HG02610 (cell line): ENCODE data around the gene TRIM2.
"Not testable (repeated sequence)": the region's sequence is repeated elsewhere in the genome, so short reads cannot be mapped to it uniquely, and the experiment has no call there.

Source experiments
- ATAC-seq: cut with Tn5 transposase; IDR thresholded peaks from one replicate; pipeline ENCODE4 v1.9.1; 2021; ENCODE audit warnings: mild to moderate bottlenecking, moderate library complexity; ENCODE audit not compliant: unreplicated experiment

The TRIM2 gene

DNA sequence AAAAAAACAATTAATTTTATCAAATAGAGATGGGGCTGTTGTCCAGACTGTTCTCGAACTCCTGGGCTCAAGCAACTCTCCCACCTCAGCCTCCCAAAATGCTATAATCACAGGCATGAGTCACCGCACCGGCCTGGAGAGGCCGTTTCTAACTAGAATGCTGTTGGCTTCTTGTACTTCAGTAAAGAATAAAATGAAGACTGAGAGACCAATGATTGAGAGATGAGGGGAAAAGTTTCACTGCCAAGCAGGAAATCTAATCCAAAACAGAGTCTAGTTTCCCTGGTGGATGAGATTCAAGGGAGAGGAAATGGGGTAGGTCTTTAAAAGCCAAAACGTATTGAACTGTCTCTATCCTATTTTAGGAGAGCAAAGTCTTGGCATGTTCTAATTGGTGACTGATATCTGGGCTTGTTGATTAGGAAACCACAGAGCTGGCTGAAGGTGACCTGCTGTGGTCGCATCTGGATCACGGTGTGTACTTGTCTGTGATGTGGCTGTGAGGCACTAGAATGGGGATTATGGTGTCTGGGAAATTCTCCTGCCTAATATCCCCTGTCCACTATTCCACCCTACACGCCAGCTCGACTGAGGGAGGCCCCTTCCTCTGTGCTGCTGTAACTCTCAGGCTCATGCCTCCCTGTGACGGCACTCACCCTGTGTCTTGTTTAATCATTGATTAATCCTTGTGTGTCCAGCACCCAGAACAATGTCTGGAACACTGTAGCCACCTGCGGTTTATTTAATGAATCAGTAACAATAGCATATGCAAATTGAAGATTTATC lies 15.0 kb upstream of the TRIM2 start:
- no peak for ATAC-seq

GRCh38 chr4:153191795-153192363 lies 12.4 kb upstream of the TRIM2 start:
- ATAC-seq: no peak

DNA sequence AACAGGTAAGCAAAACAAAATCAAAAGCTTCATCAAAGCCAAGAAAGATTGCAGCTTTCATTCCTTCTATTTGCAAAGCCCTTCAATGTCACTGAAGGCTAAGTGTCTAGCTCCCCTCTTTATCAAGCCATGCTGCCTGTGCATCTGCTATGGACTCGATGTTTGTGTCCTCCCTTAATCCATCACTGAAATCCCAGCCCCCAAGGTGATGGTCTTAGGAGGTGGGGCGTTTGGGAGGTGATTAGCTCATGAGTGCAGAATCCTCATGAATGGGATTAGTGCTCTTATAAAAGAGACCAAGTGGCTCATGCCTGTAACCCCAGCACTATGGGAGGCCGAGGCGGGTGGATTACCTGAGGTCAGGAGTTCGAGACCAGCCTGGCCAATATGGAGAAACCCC lies 6.9 kb upstream of the TRIM2 start:
- ATAC-seq: no peak

- no peak for ATAC-seq
Observed at GRCh38 chr4:153198719-153199118, 5.5 kb upstream of the TRIM2 start.

GRCh38 chr4:153203746-153204145 lies 497 bp upstream of the TRIM2 start:
- ATAC-seq: not testable (repeated sequence)

DNA sequence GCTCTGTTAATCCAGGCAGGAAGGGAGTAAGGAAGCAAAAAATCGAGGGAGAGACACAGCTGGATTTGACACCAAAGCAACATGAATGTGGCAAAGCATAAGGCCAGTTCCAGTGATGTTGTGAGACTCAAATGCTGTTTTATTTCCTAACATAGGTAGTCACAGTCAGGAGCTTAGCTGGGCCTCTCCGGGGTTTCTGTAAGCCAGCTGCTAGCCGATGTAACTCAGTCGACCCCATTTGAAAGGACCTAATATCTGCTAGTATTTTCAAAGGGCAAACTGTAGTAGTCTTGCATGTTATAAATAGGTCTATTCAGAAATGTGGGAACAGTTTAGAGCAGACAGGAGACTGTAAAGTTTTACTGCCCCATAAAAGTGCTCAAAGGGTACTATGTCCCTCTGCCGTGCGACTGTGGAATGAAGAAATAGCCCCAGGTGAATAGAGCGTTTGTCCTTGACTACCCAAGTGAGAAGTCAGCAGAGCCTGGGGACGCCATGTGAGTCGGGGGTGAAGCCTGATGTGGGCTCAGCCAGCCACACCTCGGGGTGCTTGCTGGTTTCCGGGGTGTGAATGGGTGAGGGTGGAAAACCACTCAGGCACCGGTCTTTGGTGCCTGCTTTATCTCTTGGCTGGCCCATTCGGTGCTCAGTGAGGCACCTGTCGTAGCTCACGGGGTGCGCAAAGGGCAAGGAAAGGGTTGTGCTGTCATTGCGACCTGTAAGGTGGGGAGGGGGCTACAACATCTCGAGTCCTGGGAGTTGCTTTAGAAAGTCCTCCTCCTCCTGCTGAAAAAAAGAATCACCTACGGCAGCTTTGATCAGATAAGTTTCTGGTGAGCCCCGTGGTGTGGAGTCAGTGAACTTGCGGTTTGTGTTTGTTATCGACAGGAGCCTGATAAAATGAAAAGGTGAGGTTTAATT lies 745 bp downstream of the TRIM2 start:
- peak; percentile 55 for ATAC-seq

DNA sequence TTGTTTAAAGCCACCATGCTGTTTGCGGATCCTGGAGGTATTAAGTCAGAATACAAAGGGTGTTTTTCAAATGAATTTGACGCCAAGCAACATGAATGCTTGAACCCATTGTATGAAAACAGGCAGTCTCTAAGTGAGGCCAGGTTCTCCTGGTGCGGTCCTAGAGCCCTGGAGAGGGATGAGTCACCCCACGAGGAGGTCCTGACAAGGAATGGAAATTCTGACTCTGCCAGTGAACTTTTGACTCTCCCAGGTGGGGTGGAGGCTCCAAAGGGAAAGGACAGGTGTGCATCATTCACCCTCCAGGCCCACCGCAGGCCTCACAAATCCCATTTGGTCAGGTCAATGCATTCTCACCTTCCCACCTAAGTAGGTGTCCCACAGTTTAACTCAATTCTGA lies 1.5 kb downstream of the TRIM2 start:
- no peak for ATAC-seq

DNA sequence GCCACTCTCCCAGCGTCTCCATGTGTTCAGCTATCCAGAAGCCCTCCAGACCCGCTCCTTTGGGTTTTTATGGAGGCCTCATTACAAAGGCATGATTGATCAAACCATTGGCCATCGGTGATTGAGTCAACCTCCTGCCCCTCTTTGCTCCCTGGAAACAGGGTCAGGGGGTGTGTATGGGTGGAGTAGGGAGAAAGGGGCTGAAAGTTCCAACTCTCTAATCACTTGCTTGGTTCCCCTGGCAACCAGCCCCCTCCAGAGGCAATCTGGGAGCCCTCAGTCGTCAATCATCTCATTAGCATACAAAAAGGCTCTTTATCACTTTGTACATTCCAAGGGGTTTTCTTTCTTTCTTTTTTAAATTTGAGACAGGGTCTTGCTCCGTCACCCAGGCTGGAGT lies 2.3 kb downstream of the TRIM2 start:
- ATAC-seq: no peak

DNA sequence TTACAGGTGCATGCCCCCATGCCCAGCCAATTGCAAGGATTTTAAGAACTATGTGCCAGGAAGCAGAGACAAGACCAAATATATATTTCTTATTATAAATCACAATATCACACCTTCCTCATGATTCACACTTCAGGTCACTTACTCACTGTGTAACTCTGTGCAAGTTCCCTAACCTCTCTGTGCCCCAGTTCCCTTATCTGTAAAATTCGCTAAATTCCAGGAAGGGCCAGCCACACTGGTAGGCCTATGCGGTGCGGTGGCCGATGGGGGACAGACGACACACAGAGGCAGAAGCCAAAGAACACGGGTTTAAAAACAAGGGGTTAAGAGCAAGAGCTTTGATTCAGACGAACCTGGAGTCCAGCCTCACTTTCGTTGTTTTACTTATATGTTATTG lies 2.8 kb downstream of the TRIM2 start:
- no peak for ATAC-seq

DNA sequence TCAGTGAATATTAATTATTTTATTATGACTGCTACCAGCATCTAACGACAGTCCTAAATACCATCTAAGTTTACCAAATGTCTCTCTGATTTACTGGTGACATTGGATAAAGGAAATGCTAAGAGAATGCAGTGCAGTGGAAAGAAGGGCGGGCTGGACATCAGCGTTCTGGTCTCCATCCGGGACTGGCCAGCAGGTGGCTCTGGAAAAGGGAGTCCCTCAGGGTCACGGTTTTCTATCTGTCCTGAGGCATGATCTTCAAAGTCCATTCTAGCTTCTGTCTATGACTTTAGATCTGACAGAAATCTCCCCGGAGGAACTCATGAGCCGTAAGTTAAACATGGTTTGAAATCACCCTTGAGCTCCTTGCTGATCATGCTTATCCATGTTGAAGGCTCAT lies 3.3 kb downstream of the TRIM2 start:
- ATAC-seq: no peak

DNA sequence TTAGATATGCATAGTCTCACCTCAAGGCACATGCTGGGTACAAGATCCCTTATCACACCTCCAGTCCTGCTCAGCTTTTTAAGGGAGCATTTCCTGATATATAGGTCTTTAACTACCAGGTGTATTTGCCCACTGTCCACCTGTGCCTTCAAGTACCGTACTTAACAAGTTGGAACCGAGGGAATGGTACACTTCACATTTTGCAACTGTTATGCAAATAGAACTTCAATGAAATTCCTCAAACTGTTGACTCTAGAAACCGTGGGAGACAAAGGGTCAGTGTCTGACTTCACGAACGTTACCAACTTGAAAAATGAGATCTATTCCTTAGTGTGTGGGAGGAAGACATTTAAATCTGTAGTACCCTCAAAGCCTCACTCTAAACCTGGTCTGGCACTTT lies 5.2 kb downstream of the TRIM2 start:
- no peak for ATAC-seq

GRCh38 chr4:153210727-153211126 lies 6.5 kb downstream of the TRIM2 start:
- ATAC-seq: no peak

DNA sequence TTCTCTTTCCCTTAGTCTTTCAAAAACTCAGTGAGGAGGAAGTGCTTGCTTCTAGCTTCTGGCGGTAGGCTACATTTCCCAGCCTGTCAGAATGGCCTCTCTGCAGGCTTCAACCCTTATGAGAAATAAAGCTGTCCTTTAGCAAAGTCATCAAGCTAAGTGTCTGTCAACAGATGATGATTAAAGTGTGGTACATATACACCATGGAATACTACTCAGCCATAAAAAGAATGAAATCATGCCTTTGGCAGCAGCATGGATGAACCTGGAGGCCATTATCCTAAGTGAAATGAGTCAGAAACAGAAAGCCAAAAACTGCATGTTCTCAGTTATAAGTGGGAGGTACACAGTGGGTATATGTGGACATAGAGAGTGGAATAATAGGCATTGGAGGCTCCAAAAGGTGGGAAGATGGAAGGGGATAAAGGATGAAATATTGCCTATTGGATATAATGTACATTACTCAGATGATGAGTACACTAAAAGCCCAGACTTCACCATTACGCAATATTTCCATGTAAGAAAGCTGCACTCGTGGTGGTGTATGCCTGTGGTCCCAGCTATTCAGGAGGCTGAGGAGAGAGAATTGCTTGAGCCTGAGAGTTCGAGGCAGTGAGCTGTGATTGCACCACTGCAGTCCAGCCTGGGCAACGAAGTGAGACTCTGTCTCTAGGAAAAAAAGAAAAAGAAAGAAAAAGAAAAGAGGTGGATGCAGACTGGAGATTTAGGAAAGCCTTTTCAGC lies 7.9 kb downstream of the TRIM2 start:
- ATAC-seq: no peak

- no peak for ATAC-seq
Observed at GRCh38 chr4:153212736-153213135, 8.5 kb downstream of the TRIM2 start.

DNA sequence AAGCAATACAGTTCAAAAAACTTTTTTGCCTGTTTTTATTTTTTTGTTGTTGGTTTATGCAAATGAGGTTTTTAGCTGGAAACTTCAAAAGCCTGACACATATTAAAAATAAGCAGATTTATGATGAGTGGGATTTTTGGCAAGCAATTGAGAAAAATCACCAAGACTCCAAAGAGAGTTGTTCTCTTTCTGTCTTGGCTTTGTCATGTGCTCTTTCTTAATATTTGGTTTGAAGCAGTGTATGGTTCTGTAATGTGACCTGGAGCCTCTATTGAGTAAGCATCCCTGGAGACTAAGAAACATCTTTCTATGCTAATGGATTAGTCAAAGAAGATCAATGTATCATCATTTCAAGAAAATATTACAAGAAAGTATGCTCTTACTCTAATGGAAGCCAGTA lies 11.7 kb downstream of the TRIM2 start:
- ATAC-seq: no peak

GRCh38 chr4:153216546-153216945 lies 12.3 kb downstream of the TRIM2 start:
- no peak for ATAC-seq

DNA sequence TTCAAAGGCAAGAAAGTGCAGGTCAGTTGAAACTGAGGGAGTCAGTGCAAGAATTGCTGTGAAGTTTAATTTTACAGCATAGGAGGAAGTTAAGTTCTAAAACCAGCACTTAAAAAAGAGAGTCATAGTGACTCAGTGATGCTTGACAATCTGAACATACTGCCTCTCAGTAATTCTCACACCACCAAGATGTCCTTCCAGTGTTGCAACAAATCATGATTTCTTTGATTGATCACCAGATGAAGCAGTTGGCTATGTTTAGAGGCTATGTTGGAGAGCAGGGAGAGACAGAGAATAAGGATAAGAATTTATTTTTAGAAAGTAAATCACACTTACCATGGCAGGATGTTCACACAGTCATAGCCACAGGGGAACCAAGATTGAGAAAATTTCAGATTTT lies 13.2 kb downstream of the TRIM2 start:
- no peak for ATAC-seq

DNA sequence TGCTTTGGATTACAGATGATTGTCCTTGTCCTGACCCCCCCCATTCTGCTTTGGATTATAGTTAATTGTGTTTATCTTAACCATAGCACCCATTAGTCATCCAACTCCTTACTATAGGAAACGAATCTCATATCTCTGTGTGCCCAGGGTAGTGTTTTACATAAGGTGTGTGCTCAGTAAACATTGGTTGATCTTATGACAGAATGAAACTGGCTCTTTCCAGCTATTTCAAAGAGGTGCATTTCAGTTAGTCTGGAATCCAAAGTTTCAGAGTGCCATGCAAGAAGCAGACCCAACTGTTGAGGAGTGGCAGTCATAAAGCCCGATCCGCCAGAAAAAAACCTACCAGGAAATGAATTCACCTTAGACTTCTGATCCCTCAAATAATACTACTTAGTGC lies 14.7 kb downstream of the TRIM2 start:
- ATAC-seq: no peak

- ATAC-seq: no peak
Observed at GRCh38 chr4:153220682-153221395, 16.6 kb downstream of the TRIM2 start.
